Panc1 (cell line): ENCODE results near the gene ANTXR2. TPM values are rescaled to one million over a fixed set of nuclear protein-coding genes. Genes with fewer than 3 reads are reported as not detected.

Experiments used
- ATAC-seq: fragments of 200-7000 bp; cut with Tn5 transposase; 2 replicates; pipeline ENCODE4 v1.9.1; 2020; ENCODE audit warnings: mild to moderate bottlenecking, moderate library complexity
- BruUV-seq: library from RNA; stranded (reverse); fragments of 400-500 nt; replicated peaks from 2 replicates; lab custom pipeline; 2021; lab: Mats Ljungman, UMichigan
- CTCF ChIA-PET: fragments of 300-600 bp; sonication (Branson Sonifier 250); formaldehyde crosslinking; loops from one replicate; lab custom pipeline; 2022; ENCODE audit warnings: antibody characterized with exemption; lab: Charles Lee
- POLR2A ChIA-PET: fragments of 300-600 bp; sonication (Branson Sonifier 250); formaldehyde crosslinking; loops from one replicate; lab custom pipeline; 2022; ENCODE audit warnings: antibody characterized with exemption; lab: Charles Lee
- DNase-seq: peaks from one replicate; pipeline ENCODE4 v3.0.0-alpha.2; 2010; ENCODE audit warnings: low read depth, low spot score
- H3K27ac ChIP-seq: 2 replicates; pipeline ENCODE4 v1.5.1; 2011; ENCODE audit warnings: mild to moderate bottlenecking, low read length, inconsistent platforms
- H3K27me3 ChIP-seq: fragments of 200-500 bp; sonication (Bioruptor generic); 2 replicates; pipeline ENCODE4 v1.6.0; 2014; ENCODE audit warnings: low read length, inconsistent platforms; ENCODE audit not compliant: control insufficient read depth, insufficient read depth
- H3K36me3 ChIP-seq: fragments of 200-500 bp; sonication (Bioruptor generic); 2 replicates; pipeline ENCODE4 v1.5.1; 2014; ENCODE audit warnings: inconsistent platforms, mild to moderate bottlenecking, low read length, moderate library complexity; ENCODE audit not compliant: control insufficient read depth, insufficient read depth
- H3K4me1 ChIP-seq: 2 replicates; pipeline ENCODE4 v1.5.1; 2011; ENCODE audit warnings: inconsistent platforms, mild to moderate bottlenecking, low read length, moderate library complexity; ENCODE audit not compliant: control insufficient read depth, insufficient read depth
- H3K4me3 ChIP-seq, 2 experiments: 2 replicates each; pipeline ENCODE4 v1.5.1; 2011 to 2012; ENCODE audit warnings: low read depth in 2 of 2, low read length in 2 of 2, mild to moderate bottlenecking in 2 of 2, inconsistent platforms in 1 of 2, moderate library complexity in 1 of 2
- H3K9me3 ChIP-seq: fragments of 200-500 bp; sonication (Bioruptor generic); 2 replicates; pipeline ENCODE4 v1.5.1; 2014; ENCODE audit warnings: low read depth, mild to moderate bottlenecking, inconsistent platforms, low read length, moderate library complexity; ENCODE audit not compliant: control insufficient read depth, insufficient read depth
- CTCF ChIP-seq: fragments of 450-650 bp; IDR thresholded peaks from 2 replicates; pipeline ENCODE4 v1.5.1; 2017; ENCODE audit warnings: mild to moderate bottlenecking
- POLR2AphosphoS5 ChIP-seq: IDR thresholded peaks from 2 replicates; pipeline ENCODE4 v1.6.1; 2012; ENCODE audit warnings: mild to moderate bottlenecking, low read depth, low read length, moderate library complexity
- REST ChIP-seq, 2 experiments: IDR thresholded peaks; 2 replicates each; pipeline ENCODE4 v1.6.1; 2011 to 2012; ENCODE audit warnings: low read depth in 2 of 2, control low read depth in 1 of 2, low read length in 1 of 2, mild to moderate bottlenecking in 1 of 2, moderate library complexity in 1 of 2; ENCODE audit not compliant: insufficient read depth in 1 of 2
- SIN3A ChIP-seq: IDR thresholded peaks from 2 replicates; pipeline ENCODE4 v1.6.1; 2012; ENCODE audit warnings: low read depth, mild to moderate bottlenecking, low read length, moderate library complexity, borderline replicate concordance; ENCODE audit not compliant: insufficient read depth
- TCF7L2 ChIP-seq: IDR thresholded peaks from 2 replicates; pipeline ENCODE4 v1.6.1; 2011; ENCODE audit warnings: mild to moderate bottlenecking, low read depth, low read length, inconsistent platforms
- in situ Hi-C: cut with HindIII; loops from 2 replicates; pipeline ENCODE4 v1.10.0; 2016; ENCODE audit warnings: low sequenced_read_pairs, low pct_unique_long_range_greater_than_20kb
- intact Hi-C: fragments of 100-400 bp; cut with micrococcal nuclease; formaldehyde crosslinking; loops from one replicate; pipeline ENCODE4 v1.10.0; 2022; ENCODE audit not compliant: unreplicated experiment
- total RNA-seq: library from RNA; stranded (reverse); gene quantifications from one replicate; pipeline ENCODE4 v1.2.1, GENCODE V29; 2021; ENCODE audit not compliant: unreplicated experiment

ANTXR2 gene
- total RNA-seq, 1 experiment from 2014 or later, result 27.8 TPM

GRCh38 chr4:80077639-80078038, 4.6 kb upstream of the ANTXR2 start:
- ChIA-PET POLR2A (no interaction called here), CTCF (no interaction called here)
- intact Hi-C loops, result no loop called here
- H3K27me3 ChIP-seq, result no peaks in the 10 kb centered on the region
- no peak for ATAC-seq
- in situ Hi-C loops, result no loop called here
- H3K36me3 ChIP-seq, result no peaks in the 10 kb centered on the region
- H3K4me3 ChIP-seq, result no peak overlapping the region
- no peak overlapping the region for H3K27ac ChIP-seq
- peaks cover 8% of the 10 kb centered on the region; the same call in 1 of the 2 replicates for H3K4me1 ChIP-seq
- no peaks in the 10 kb centered on the region for H3K9me3 ChIP-seq
- DNase-seq, result no peak
- BruUV-seq, result no TSS peak
- no peak for TF ChIP-seq SIN3A
- TF ChIP-seq CTCF, result no peak
- no peak for TF ChIP-seq TCF7L2
- no peak for TF ChIP-seq POLR2AphosphoS5
- TF ChIP-seq REST (IDR thresholded peaks at IDR 0.05; ENCODE audit: insufficient read depth in 1 of 2, low read depth in 2 of 2, low read length in 1 of 2), result no peak

GRCh38 chr4:80076681-80077080, 3.7 kb upstream of the ANTXR2 start:
- intact Hi-C loops (no loop called here), in situ Hi-C loops (no loop called here)
- Histone ChIP-seq H3K27ac (no peak overlapping the region), H3K27me3 (no peaks in the 10 kb centered on the region), H3K4me1 (peaks cover 8% of the 10 kb centered on the region; the same call in 1 of the 2 replicates), H3K36me3 (peaks cover 2% of the 10 kb centered on the region; the same call in 1 of the 2 replicates), H3K9me3 (no peaks in the 10 kb centered on the region), H3K4me3 (no peak overlapping the region)
- no peak for ATAC-seq
- no TSS peak for BruUV-seq
- ChIA-PET CTCF (no interaction called here), POLR2A (no interaction called here)
- DNase-seq, result no peak
- TF ChIP-seq REST (IDR thresholded peaks at IDR 0.05; ENCODE audit: insufficient read depth in 1 of 2, low read depth in 2 of 2, low read length in 1 of 2) (no peak), TCF7L2 (no peak), POLR2AphosphoS5 (no peak), CTCF (no peak), SIN3A (no peak)
